Muscle layer of colon (tissue), 2 donors: Measurements from ENCODE around the gene RCN1.

Source experiments
- H3K27ac ChIP-seq: one replicate; pipeline ENCODE4 v1.7.0; 2013; ENCODE audit warnings: low read depth, mild to moderate bottlenecking, low read length, moderate library complexity
- H3K27me3 ChIP-seq, 2 donors: one replicate each; pipeline ENCODE4 v1.7.0; 2013; ENCODE audit warnings: low read length in 2 of 2, mild to moderate bottlenecking in 2 of 2; ENCODE audit not compliant: insufficient read depth in 2 of 2, control insufficient read depth in 1 of 2
- H3K36me3 ChIP-seq: one replicate; pipeline ENCODE4 v1.7.0; 2013; ENCODE audit warnings: mild to moderate bottlenecking, low read length; ENCODE audit not compliant: insufficient read depth
- H3K4me1 ChIP-seq: one replicate; pipeline ENCODE4 v1.7.0; 2013; ENCODE audit warnings: mild to moderate bottlenecking, low read length; ENCODE audit not compliant: insufficient read depth
- H3K4me3 ChIP-seq, 2 donors: one replicate each; pipeline ENCODE4 v1.7.0; 2013; ENCODE audit warnings: low read length in 2 of 2, low read depth in 1 of 2, mild to moderate bottlenecking in 1 of 2, moderate library complexity in 1 of 2
- H3K9ac ChIP-seq: one replicate; pipeline ENCODE4 v1.7.0; 2013; ENCODE audit warnings: low read length
- H3K9me3 ChIP-seq: one replicate; pipeline ENCODE4 v1.7.0; 2013; ENCODE audit warnings: mild to moderate bottlenecking, low read length
- donor health status: abdominal sarcoma.
- donor health status: Adenocarcinoma of cecum.

RCN1 gene

GRCh38 chr11:32103941-32104340 lies 13.1 kb downstream of the RCN1 start:
- Histone ChIP-seq H3K27ac (no peak overlapping the region), H3K36me3 (peaks cover 37% of the 10 kb centered on the region)

GRCh38 chr11:32105871-32106560 lies 15.1 kb downstream of the RCN1 start:
- no peaks in the 10 kb centered on the region for H3K4me1 ChIP-seq
- H3K27me3 ChIP-seq: no peaks in the 10 kb centered on the region
- H3K36me3 ChIP-seq: peaks cover 20% of the 10 kb centered on the region
- H3K4me3 ChIP-seq: no peak overlapping the region
- no peak overlapping the region for H3K9ac ChIP-seq
- no peak overlapping the region for H3K27ac ChIP-seq
- H3K9me3 ChIP-seq: no peaks in the 10 kb centered on the region

More at GRCh38 chr11:32103941-32104340, 13.1 kb downstream of the RCN1 start:
- H3K4me1 ChIP-seq: no peaks in the 10 kb centered on the region
- no peaks in the 10 kb centered on the region for H3K27me3 ChIP-seq
- H3K9me3 ChIP-seq: no peaks in the 10 kb centered on the region
- H3K9ac ChIP-seq: no peak overlapping the region
- H3K4me3 ChIP-seq: no peak overlapping the region

- Histone ChIP-seq H3K4me1 (no peaks in the 10 kb centered on the region), H3K36me3 (peaks cover 10% of the 10 kb centered on the region), H3K4me3 (no peak overlapping the region), H3K27me3 (no peaks in the 10 kb centered on the region), H3K9ac (no peak overlapping the region), H3K9me3 (no peaks in the 10 kb centered on the region), H3K27ac (no peak overlapping the region)
Observed at GRCh38 chr11:32107647-32108046, 16.8 kb downstream of the RCN1 start.

- H3K36me3 ChIP-seq: peaks cover 9% of the 10 kb centered on the region
- no peak overlapping the region for H3K4me3 ChIP-seq
- no peak overlapping the region for H3K9ac ChIP-seq
- H3K27ac ChIP-seq: no peak overlapping the region
- no peaks in the 10 kb centered on the region for H3K4me1 ChIP-seq
- no peaks in the 10 kb centered on the region for H3K9me3 ChIP-seq
- no peaks in the 10 kb centered on the region for H3K27me3 ChIP-seq
Observed at GRCh38 chr11:32108576-32108975, 17.7 kb downstream of the RCN1 start.

GRCh38 chr11:32109138-32109537 lies 18.3 kb downstream of the RCN1 start:
- Histone ChIP-seq H3K27ac (no peak overlapping the region), H3K9ac (no peak overlapping the region), H3K36me3 (peaks cover 4% of the 10 kb centered on the region), H3K27me3 (no peaks in the 10 kb centered on the region), H3K4me3 (no peak overlapping the region), H3K4me1 (no peaks in the 10 kb centered on the region), H3K9me3 (no peaks in the 10 kb centered on the region)

- no peak overlapping the region for H3K4me3 ChIP-seq
- no peaks in the 10 kb centered on the region for H3K27me3 ChIP-seq
- no peaks in the 10 kb centered on the region for H3K4me1 ChIP-seq
Observed at GRCh38 chr11:32109592-32109991, 18.7 kb downstream of the RCN1 start.

GRCh38 chr11:32110795-32111194 lies 19.9 kb downstream of the RCN1 start:
- Histone ChIP-seq H3K27me3 (no peaks in the 10 kb centered on the region), H3K9me3 (no peaks in the 10 kb centered on the region), H3K4me1 (no peaks in the 10 kb centered on the region), H3K36me3 (peaks cover 1% of the 10 kb centered on the region), H3K27ac (no peak overlapping the region), H3K4me3 (no peak overlapping the region), H3K9ac (no peak overlapping the region)

More at GRCh38 chr11:32109592-32109991, 18.7 kb downstream of the RCN1 start:
- Histone ChIP-seq H3K9me3 (no peaks in the 10 kb centered on the region), H3K9ac (no peak overlapping the region), H3K27ac (no peak overlapping the region), H3K36me3 (peaks cover 3% of the 10 kb centered on the region)

- no peak overlapping the region for H3K4me3 ChIP-seq
- no peaks in the 10 kb centered on the region for H3K27me3 ChIP-seq
- H3K4me1 ChIP-seq: no peaks in the 10 kb centered on the region
- no peaks in the 10 kb centered on the region for H3K36me3 ChIP-seq
- no peak overlapping the region for H3K9ac ChIP-seq
- no peak overlapping the region for H3K27ac ChIP-seq
- no peaks in the 10 kb centered on the region for H3K9me3 ChIP-seq
Observed at GRCh38 chr11:32113200-32113919, 22.5 kb downstream of the RCN1 start.

GRCh38 chr11:32113920-32114203 lies 23.0 kb downstream of the RCN1 start:
- no peaks in the 10 kb centered on the region for H3K36me3 ChIP-seq
- H3K9me3 ChIP-seq: no peaks in the 10 kb centered on the region
- no peak overlapping the region for H3K4me3 ChIP-seq
- H3K27me3 ChIP-seq: no peaks in the 10 kb centered on the region
- H3K27ac ChIP-seq: no peak overlapping the region
- H3K4me1 ChIP-seq: no peaks in the 10 kb centered on the region
- no peak overlapping the region for H3K9ac ChIP-seq

- Histone ChIP-seq H3K4me3 (no peak overlapping the region), H3K36me3 (no peaks in the 10 kb centered on the region), H3K9me3 (no peaks in the 10 kb centered on the region), H3K27me3 (no peaks in the 10 kb centered on the region), H3K4me1 (no peaks in the 10 kb centered on the region), H3K9ac (no peak overlapping the region), H3K27ac (no peak overlapping the region)
Observed at GRCh38 chr11:32115446-32115845, 24.6 kb downstream of the RCN1 start.

- H3K9ac ChIP-seq: no peak overlapping the region
- no peaks in the 10 kb centered on the region for H3K4me1 ChIP-seq
- H3K27me3 ChIP-seq: no peaks in the 10 kb centered on the region
- H3K27ac ChIP-seq: no peak overlapping the region
- H3K36me3 ChIP-seq: no peaks in the 10 kb centered on the region
- no peak overlapping the region for H3K4me3 ChIP-seq
- H3K9me3 ChIP-seq: no peaks in the 10 kb centered on the region
Observed at GRCh38 chr11:32116668-32117067, 25.8 kb downstream of the RCN1 start.
